ENCODE measurements around the gene SLC26A9.
A peak's percentile ranks its signal among the peaks of the same experiment; 100 is the strongest.

Gene SLC26A9

DNA sequence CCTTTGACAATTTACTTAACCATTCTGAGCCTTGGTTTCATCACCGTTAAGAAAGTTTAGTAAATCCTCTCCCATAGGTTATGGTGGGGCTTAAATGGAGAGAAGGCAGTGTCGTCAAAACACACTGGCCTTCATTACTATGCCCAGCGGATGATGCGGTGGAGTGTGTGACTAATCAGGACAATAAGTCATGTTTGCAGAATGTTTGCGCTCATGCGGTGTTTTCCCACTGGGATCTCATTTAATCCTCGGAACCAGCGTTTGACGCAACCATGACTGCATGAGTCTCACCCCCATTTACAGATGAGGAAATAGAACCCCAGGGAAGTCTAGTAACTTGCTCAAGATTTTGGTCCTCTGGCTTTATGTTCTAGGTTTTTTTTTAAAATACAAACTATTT, 17.5 kb downstream of the SLC26A9 start:
- TF ChIP-seq JUND (IDR thresholded peaks at IDR 0.05; ENCODE audit: low read depth), result no peak
- no peak for DNase-seq (ENCODE audit: low read depth in 1 of 2, low spot score in 1 of 2)
- in situ Hi-C loops (cut with HindIII; ENCODE audit: low pct_unique_long_range_greater_than_20kb, low sequenced_read_pairs), result no loop called here

DNA sequence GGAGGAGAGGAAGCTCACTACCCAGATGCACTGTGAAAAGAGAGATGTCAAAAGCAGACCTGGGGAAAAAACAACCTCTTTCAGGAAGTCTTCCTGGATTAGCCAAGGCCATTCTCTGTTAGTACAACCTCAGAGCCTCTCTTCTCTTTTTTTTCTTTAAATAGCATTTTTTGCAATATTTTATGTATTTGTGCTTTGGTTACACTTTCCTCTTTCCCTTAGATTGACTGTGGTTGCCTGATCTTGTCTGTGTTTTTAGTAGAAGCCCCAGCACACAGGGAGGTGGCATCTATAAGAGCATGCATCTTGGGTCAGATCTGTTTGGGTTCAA, 18.8 kb downstream of the SLC26A9 start:
- DNase-seq (ENCODE audit: low read depth in 1 of 2, low spot score in 1 of 2), result no peak
- TF ChIP-seq JUND (IDR thresholded peaks at IDR 0.05; ENCODE audit: low read depth), result no peak
- in situ Hi-C loops (cut with HindIII; ENCODE audit: low pct_unique_long_range_greater_than_20kb, low sequenced_read_pairs), result no loop called here

DNA sequence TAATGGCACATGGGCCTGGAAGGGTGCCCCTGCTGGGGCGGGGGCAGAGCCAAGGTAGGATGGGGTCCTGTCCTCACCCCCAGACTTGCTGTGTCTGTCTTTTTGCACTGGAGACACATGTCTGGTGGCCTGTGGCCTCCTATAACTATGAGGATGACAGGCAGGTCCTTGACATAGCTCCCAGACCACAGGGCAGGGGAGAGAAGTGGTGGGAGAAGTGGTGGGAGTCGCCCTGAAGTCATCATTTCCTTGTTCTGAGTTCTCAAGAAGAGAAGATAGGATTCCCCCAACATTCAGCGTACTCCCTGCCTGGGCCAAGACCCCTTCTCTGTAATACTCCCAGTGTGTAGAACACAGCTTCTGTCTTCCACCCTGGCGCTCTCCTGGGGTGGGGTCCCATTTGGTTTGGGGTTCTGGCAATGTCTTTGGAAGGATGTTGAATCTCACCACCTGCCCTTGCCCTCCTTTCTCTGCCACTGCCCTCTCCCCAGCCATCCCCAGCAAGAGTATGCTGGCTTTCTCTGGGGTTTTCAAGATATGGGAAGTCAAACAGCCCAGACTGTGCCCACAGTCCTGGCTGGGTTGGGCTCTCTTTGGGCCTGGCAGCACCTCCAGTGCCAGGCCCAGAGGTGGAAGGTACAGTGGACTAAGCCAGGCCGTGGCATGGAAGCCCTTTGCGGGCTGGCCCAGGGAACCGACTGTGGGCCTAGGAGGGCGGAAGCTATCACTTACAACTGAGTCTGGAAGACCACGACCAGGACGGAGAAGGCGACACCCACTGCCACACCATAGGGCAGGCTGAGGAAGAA, 19.4 kb downstream of the SLC26A9 start:
- DNase-seq (ENCODE audit: low read depth in 1 of 2, low spot score in 1 of 2), result no peak
- no peak for TF ChIP-seq JUND (IDR thresholded peaks at IDR 0.05; ENCODE audit: low read depth)
- in situ Hi-C loops (cut with HindIII; ENCODE audit: low pct_unique_long_range_greater_than_20kb, low sequenced_read_pairs), result no loop called here

DNA sequence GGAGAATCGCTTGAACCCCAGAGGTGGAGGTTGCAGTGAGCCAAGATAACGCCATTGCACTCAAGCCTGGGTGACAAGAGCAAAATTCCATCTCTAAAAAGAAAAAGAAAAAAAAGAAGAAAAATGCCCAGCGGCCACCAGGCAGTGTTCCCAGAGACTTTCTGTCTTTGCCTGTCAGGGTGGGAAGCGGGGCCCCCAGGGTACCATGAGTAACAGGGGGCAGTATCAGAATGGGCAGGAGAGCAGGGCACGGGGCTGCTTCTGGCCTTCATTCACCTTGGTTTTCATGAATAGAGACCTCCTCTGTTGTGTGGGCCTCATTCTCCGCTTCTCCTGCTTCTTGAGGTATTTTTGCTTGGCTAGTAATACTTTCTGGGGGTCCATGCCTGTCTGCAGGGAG, 20.4 kb downstream of the SLC26A9 start:
- no peak for DNase-seq (ENCODE audit: low read depth in 1 of 2, low spot score in 1 of 2)
- in situ Hi-C loops (cut with HindIII; ENCODE audit: low pct_unique_long_range_greater_than_20kb, low sequenced_read_pairs), result no loop called here
- TF ChIP-seq JUND (IDR thresholded peaks at IDR 0.05; ENCODE audit: low read depth), result no peak

DNA sequence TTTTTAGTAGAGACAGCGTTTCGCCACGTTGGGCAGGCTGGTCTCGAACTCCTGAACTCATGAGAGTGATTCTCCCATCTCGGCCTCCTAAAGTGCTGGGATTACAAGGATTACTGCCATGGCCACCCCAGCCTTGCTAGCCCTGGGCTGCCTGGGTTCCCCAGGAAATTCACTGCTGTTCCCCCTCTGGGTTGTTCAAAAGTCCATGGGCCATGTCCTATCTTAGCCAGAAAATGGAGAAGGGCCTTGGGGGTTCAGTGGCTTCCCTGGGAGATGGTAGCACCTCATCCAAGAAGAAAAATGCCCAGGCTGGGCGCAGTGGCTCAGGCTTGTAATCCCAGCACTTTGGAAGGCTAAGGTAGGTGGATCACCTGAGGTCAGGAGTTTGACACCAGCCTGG, 20.9 kb downstream of the SLC26A9 start:
- in situ Hi-C loops (cut with HindIII; ENCODE audit: low pct_unique_long_range_greater_than_20kb, low sequenced_read_pairs), result no loop called here
- DNase-seq (ENCODE audit: low read depth in 1 of 2, low spot score in 1 of 2), result no peak
- no peak for TF ChIP-seq JUND (IDR thresholded peaks at IDR 0.05; ENCODE audit: low read depth)

DNA sequence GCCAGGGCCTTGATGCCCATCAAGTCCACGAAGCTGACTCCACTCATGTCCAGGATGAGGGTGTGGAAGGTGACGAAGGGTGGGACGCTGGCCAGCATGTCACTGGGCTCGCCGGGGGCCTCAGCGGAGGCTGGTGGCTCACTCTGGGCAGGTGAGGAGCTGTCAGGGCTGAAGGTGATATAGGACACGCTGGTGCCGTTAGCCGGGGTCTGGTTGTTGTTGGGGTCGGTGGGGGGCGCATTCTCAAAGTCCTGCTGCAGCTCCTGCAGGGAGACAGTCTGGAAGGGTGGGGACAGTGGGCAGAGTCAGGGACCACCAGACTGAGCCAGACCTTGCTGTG, 21.7 kb downstream of the SLC26A9 start:
- in situ Hi-C loops (cut with HindIII; ENCODE audit: low pct_unique_long_range_greater_than_20kb, low sequenced_read_pairs), result no loop called here
- no peak for DNase-seq (ENCODE audit: low read depth in 1 of 2, low spot score in 1 of 2)
- TF ChIP-seq JUND (IDR thresholded peaks at IDR 0.05; ENCODE audit: low read depth), result no peak

DNA sequence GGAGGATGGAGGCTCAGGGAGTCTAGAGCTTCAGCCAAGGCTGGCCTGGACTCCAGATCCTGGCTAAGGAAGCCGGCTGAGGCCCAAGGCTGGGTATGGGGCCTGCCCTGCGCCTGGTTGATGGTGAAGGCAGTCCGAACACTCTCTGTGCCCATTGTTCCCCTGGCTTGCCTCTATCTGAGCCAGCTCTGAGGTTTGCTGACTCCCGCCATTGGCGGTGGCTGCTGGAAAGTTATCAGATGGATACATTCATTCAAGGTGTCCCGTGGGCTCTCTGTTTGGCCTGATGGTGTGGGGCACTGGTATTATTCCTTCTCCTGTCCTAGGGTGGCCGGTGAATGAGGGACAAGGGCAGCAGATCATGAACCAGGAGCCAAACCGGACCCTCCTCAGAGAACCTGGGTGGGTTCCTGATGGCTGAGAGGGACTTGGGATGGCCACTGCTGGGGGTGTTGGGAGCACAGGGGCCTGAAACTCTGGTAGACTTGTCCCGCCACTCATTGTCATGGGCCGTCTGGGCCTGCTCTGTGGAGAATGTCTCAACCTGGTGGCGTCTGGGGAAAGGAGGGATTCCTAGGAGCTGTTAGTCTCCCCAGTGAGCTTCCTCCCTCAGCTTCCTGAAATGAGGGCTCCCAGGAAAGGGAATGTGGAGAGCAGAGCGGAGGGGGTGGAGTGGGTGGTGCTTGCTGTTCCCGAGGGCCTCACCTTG, 22.2 kb downstream of the SLC26A9 start:
- TF ChIP-seq JUND (IDR thresholded peaks at IDR 0.05; ENCODE audit: low read depth), result no peak
- no peak for DNase-seq (ENCODE audit: low read depth in 1 of 2, low spot score in 1 of 2)
- in situ Hi-C loops (cut with HindIII; ENCODE audit: low pct_unique_long_range_greater_than_20kb, low sequenced_read_pairs), result no loop called here

DNA sequence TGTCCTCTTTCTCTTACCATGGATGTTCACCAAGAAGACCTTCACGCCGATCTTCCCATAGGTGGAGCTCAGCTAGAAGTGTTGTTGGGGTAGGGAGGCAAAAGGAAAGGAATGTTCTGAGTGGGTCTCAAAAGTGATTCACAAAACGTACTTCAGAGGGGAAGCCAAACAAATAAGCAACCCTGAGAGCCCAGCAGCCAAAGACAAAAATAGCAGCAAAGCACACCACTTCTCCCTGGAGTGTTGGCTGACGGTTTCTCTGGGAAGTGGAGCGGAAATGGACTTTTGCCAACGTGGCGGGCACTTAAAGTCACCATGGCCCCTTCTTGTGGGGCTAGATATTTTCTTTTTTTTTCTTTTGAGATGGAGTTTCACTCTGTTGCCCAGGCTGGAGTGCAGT, 23.1 kb downstream of the SLC26A9 start:
- TF ChIP-seq JUND (IDR thresholded peaks at IDR 0.05; ENCODE audit: low read depth), result no peak
- in situ Hi-C loops (cut with HindIII; ENCODE audit: low pct_unique_long_range_greater_than_20kb, low sequenced_read_pairs), result no loop called here
- no peak for DNase-seq (ENCODE audit: low read depth in 1 of 2, low spot score in 1 of 2)

DNA sequence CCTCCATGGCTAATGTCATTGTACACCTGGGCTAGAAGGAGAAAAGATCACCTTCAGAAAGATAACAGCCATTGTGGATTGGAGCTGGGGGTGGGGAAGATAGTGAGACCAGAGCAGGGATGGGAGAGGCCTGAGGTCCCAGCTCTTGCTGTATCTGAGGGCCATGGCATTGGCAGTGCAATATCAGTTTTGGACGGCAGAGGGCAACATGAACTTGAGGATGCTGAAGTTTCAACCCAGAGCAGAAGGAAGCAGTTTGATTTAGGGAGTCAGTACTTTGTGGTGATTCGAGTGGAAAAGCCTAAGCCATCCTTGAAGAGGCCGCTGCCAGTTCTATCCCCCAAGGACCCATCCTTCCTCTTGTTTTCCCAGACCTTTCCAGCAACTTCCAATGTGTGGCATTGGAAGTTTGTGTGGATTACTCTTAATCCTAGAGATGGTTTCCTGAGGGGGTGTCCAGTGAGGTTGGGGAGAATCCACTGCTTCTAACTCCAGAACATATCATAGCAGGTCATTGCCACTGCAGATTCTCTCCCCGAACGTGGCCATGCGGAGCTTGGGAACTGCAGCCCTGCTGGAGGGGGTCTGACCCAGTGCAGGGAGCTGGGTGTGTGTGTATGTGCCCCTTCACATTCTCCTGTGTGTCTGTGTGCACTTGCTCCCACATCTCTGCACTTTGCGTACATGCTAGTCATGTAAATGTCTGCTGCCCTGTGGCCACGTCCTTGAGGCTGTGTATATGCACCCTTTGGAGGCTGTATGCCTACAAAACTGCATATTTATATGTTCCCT, 24.1 kb downstream of the SLC26A9 start:
- TF ChIP-seq JUND (IDR thresholded peaks at IDR 0.05; ENCODE audit: low read depth), result no peak
- DNase-seq (ENCODE audit: low read depth in 1 of 2, low spot score in 1 of 2), result peak; percentile 78 to 88
- in situ Hi-C loops (cut with HindIII; ENCODE audit: low pct_unique_long_range_greater_than_20kb, low sequenced_read_pairs), result no loop called here

DNA sequence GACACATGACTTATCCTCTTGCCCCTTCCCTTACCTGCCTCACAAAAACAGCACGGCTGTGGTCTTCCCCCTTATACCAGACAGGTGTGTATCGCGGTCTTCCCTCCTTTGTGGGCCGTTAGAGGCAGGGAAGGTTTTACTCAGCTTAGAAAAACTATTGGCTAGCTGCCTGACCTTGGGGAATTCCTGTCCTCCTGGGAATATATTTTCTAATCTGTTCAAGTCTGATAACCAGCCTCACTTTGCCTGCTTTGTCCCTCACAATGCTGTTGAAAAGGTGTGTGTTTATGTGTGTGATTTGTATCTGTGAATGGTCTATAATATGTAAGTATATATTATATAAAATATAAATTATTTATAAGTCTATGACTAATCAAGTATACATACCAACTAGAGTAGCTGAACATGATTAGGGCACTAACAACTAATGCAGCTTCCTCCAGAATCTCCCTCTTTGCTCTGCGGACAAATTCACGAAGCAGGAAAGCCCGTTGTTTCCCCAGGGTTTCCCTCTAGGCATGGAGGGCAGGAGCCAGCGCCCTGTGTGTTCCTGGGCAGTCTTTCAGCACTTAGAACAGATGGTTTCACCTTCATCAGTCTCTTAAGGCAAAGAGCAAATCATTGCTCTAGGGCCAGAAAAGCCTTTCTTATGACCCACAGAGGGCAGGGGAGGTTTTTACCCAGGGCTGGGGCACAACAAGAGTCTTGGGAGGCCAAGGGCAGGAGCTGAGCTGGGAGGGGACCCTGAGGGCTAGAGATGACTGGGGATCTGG, 25.6 kb downstream of the SLC26A9 start:
- no peak for DNase-seq (ENCODE audit: low read depth in 1 of 2, low spot score in 1 of 2)
- no peak for TF ChIP-seq JUND (IDR thresholded peaks at IDR 0.05; ENCODE audit: low read depth)
- in situ Hi-C loops (cut with HindIII; ENCODE audit: low pct_unique_long_range_greater_than_20kb, low sequenced_read_pairs), result no loop called here

DNA sequence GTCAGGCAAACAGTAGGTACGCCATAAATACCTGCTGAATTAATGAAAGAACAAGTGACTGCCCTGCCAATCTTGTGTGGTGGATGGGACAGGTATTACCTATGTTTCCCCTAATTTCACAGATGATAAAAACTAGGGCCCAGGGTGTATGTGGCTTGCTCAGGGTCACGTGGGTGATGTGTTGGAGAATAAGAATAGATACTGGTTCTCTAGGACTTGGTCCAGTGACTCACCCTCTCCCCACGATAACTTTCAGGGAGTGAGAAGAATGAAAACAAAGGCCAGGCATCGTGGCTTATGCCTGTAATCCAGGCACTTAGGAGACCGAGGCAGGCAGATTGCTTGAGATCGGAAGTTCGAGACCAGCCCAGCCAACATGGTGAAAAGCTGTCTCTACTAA, 26.7 kb downstream of the SLC26A9 start:
- TF ChIP-seq JUND (IDR thresholded peaks at IDR 0.05; ENCODE audit: low read depth), result no peak
- in situ Hi-C loops (cut with HindIII; ENCODE audit: low pct_unique_long_range_greater_than_20kb, low sequenced_read_pairs), result no loop called here
- DNase-seq (ENCODE audit: low read depth in 1 of 2, low spot score in 1 of 2), result no peak

DNA sequence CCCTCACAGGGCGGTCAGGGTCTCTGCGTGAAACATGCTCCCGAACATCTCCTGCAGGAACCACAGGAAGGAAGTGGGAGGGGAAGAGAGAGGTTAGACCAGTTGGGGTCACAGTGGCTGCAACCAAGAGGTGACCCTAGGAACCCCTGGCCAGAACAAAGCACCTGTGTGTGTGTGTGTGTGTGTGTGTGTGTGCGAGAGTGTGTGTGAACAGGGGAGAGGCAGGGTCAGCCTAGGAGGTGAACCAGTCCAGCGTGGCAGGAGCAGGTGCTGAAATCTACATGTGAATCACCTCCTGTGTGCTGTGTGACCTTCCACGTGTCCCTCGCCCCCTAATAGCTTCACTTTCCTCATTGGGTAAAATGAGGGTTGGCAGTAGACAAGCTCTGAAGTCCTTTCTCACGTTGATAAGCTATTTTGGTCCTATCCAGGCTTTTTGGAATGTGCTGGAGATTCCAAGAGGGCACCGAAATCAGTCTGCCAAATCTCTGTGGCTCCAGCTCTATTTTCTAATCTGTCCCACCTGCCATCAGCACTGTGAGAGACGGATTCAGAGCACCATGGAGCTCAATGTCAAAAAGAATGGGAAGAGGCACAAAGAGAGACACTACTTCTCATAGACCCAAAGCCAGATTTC, 27.8 kb downstream of the SLC26A9 start:
- in situ Hi-C loops (cut with HindIII; ENCODE audit: low pct_unique_long_range_greater_than_20kb, low sequenced_read_pairs), result no loop called here
- no peak for TF ChIP-seq JUND (IDR thresholded peaks at IDR 0.05; ENCODE audit: low read depth)
- DNase-seq (ENCODE audit: low read depth in 1 of 2, low spot score in 1 of 2), result no peak
